HEK293 (cell line): ENCODE results near the gene CROT.
A peak's percentile ranks its signal among the peaks of the same experiment; 100 is the strongest.

Experiments
- CTCF ChIA-PET: fragments of 350-600 bp; formaldehyde crosslinking; extraction: SDS; loops from one replicate; lab custom pipeline; 2021; ENCODE audit warnings: antibody characterized with exemption; lab: Yijun Ruan, JAX
- POLR2A ChIA-PET: fragments of 300-600 bp; formaldehyde crosslinking; extraction: SDS; loops from one replicate; lab custom pipeline; 2020; ENCODE audit warnings: antibody characterized with exemption, inconsistent platforms; lab: Yijun Ruan, JAX
- H3K27ac ChIP-seq: fragments of 200-500 bp; sonication (Bioruptor generic); 2 replicates; pipeline ENCODE4 v1.5.1; 2014; ENCODE audit warnings: low read depth, low read length, control low read depth, inconsistent platforms; ENCODE audit errors: extremely low read depth
- H3K36me3 ChIP-seq, 2 experiments: fragments of 200-500 bp in 1 of 2; sonication (Bioruptor generic) in 1 of 2; 1 replicate in 1 of 2; 2 replicates in 1 of 2; pipeline ENCODE4 v1.5.1; 2014 to 2017; ENCODE audit warnings: inconsistent platforms in 2 of 2, low read length in 2 of 2; ENCODE audit not compliant: control insufficient read depth in 2 of 2, insufficient read depth in 1 of 2
- H3K4me1 ChIP-seq: fragments of 200-500 bp; sonication (Bioruptor generic); 2 replicates; pipeline ENCODE4 v1.5.1; 2014; ENCODE audit warnings: mild to moderate bottlenecking, low read length, inconsistent platforms; ENCODE audit not compliant: control insufficient read depth, insufficient read depth
- H3K4me3 ChIP-seq: 2 replicates; pipeline ENCODE4 v1.5.1; 2011; ENCODE audit warnings: low read depth, mild to moderate bottlenecking, control low read depth, low read length, moderate library complexity
- H3K9me3 ChIP-seq: fragments of 200-500 bp; sonication (Bioruptor generic); 2 replicates; pipeline ENCODE4 v1.5.1; 2014; ENCODE audit warnings: low read depth, low read length, inconsistent platforms; ENCODE audit not compliant: control insufficient read depth, insufficient read depth
- GLIS2 ChIP-seq: fragments of 450-650 bp; formaldehyde crosslinking; IDR thresholded peaks from 2 replicates; pipeline ENCODE4 v1.5.1; 2016; ENCODE audit warnings: missing biosample characterization, missing genetic modification characterization
- HIC1 ChIP-seq: fragments of 450-650 bp; formaldehyde crosslinking; IDR thresholded peaks from 2 replicates; pipeline ENCODE4 v1.5.1; 2016; ENCODE audit warnings: missing biosample characterization, missing genetic modification characterization
- MZF1 ChIP-seq: fragments of 450-650 bp; formaldehyde crosslinking; IDR thresholded peaks from 2 replicates; pipeline ENCODE4 v1.5.1; 2017; ENCODE audit warnings: missing biosample characterization, missing genetic modification characterization, borderline replicate concordance
- PRDM10 ChIP-seq: fragments of 450-650 bp; formaldehyde crosslinking; IDR thresholded peaks from 2 replicates; pipeline ENCODE4 v1.5.1; 2016; ENCODE audit warnings: missing biosample characterization, missing genetic modification characterization
- REPIN1 ChIP-seq: fragments of 450-650 bp; formaldehyde crosslinking; IDR thresholded peaks from 2 replicates; pipeline ENCODE4 v1.5.1; 2017; ENCODE audit warnings: missing biosample characterization, missing genetic modification characterization, low read depth
- SP2 ChIP-seq: fragments of 450-650 bp; formaldehyde crosslinking; IDR thresholded peaks from 2 replicates; pipeline ENCODE4 v1.5.1; 2016; ENCODE audit warnings: missing biosample characterization, missing genetic modification characterization
- YY2 ChIP-seq: fragments of 450-650 bp; formaldehyde crosslinking; IDR thresholded peaks from 2 replicates; pipeline ENCODE4 v1.5.1; 2016; ENCODE audit warnings: missing biosample characterization, missing genetic modification characterization
- ZBTB11 ChIP-seq: fragments of 450-650 bp; formaldehyde crosslinking; conservative IDR thresholded peaks from 2 replicates; pipeline ENCODE4 v1.5.1; 2016; ENCODE audit warnings: low read depth, missing biosample characterization, missing genetic modification characterization
- ZNF133 ChIP-seq: fragments of 450-650 bp; formaldehyde crosslinking; IDR thresholded peaks from 2 replicates; pipeline ENCODE4 v1.5.1; 2016; ENCODE audit warnings: missing biosample characterization, missing genetic modification characterization
- ZNF146 ChIP-seq: fragments of 450-650 bp; formaldehyde crosslinking; IDR thresholded peaks from 2 replicates; pipeline ENCODE4 v1.5.1; 2016; ENCODE audit warnings: missing biosample characterization, missing genetic modification characterization
- ZNF391 ChIP-seq: fragments of 450-650 bp; formaldehyde crosslinking; IDR thresholded peaks from 2 replicates; pipeline ENCODE4 v1.5.1; 2016; ENCODE audit warnings: low read depth, missing biosample characterization, missing genetic modification characterization, borderline replicate concordance
- ZNF513 ChIP-seq: fragments of 450-650 bp; IDR thresholded peaks from 2 replicates; pipeline ENCODE4 v1.5.1; 2018; ENCODE audit warnings: missing biosample characterization, missing genetic modification characterization
- ZNF544 ChIP-seq: fragments of 450-650 bp; formaldehyde crosslinking; IDR thresholded peaks from 2 replicates; pipeline ENCODE4 v1.5.0; 2017; ENCODE audit warnings: missing biosample characterization, missing genetic modification characterization
- ZNF585B ChIP-seq: fragments of 450-650 bp; formaldehyde crosslinking; IDR thresholded peaks from 2 replicates; pipeline ENCODE4 v1.5.1; 2016; ENCODE audit warnings: missing biosample characterization, missing genetic modification characterization
- ZNF621 ChIP-seq: fragments of 450-650 bp; formaldehyde crosslinking; IDR thresholded peaks from 2 replicates; pipeline ENCODE4 v1.5.1; 2017; ENCODE audit warnings: missing biosample characterization, missing genetic modification characterization
- ZNF768 ChIP-seq: fragments of 450-650 bp; formaldehyde crosslinking; IDR thresholded peaks from 2 replicates; pipeline ENCODE4 v1.5.1; 2018; ENCODE audit warnings: missing biosample characterization, mild to moderate bottlenecking, missing genetic modification characterization
- ZNF777 ChIP-seq: fragments of 450-650 bp; formaldehyde crosslinking; IDR thresholded peaks from 2 replicates; pipeline ENCODE4 v1.5.1; 2017; ENCODE audit warnings: missing biosample characterization, missing genetic modification characterization, borderline replicate concordance
- ZNF830 ChIP-seq: fragments of 450-650 bp; IDR thresholded peaks from 2 replicates; pipeline ENCODE4 v1.5.0; 2018; ENCODE audit warnings: missing biosample characterization, missing genetic modification characterization, low read depth, mild to moderate bottlenecking, moderate library complexity
- ZSCAN23 ChIP-seq: fragments of 450-650 bp; formaldehyde crosslinking; IDR thresholded peaks from 2 replicates; pipeline ENCODE4 v1.5.1; 2016; ENCODE audit warnings: missing biosample characterization, missing genetic modification characterization
- TF ChIP-seq, protein P1 (sequence below): fragments of 450-650 bp; formaldehyde crosslinking; IDR thresholded peaks from 2 replicates; pipeline ENCODE4 v1.5.1; 2016; ENCODE audit warnings: missing biosample characterization, missing genetic modification characterization, borderline replicate concordance
- TF ChIP-seq, protein P2 (sequence below): IDR thresholded peaks from 2 replicates; pipeline ENCODE4 v1.6.1; 2011; ENCODE audit warnings: mild to moderate bottlenecking, low read depth, low read length, borderline replicate concordance

The CROT gene

GRCh38 chr7:87330942-87331341 lies 14.5 kb upstream of the CROT start:
- Histone ChIP-seq H3K36me3 (peaks cover 0 to 4% of the 10 kb centered on the region in 2 experiments; a peak in 1 of 3 replicates), H3K4me3 (no peak overlapping the region), H3K27ac (no peak overlapping the region), H3K9me3 (no peaks in the 10 kb centered on the region), H3K4me1 (no peaks in the 10 kb centered on the region)
- ChIA-PET CTCF (interaction anchor here (5.8 kb wide), 1 partner anchor 86 kb away, joined by 27 read pairs; no protein-coding TSS in a partner anchor), POLR2A (no interaction called here)
- TF ChIP-seq ZNF585B (tag by site-specific recombination) (no peak), GLIS2 (no peak), ZNF133 (tag by site-specific recombination) (no peak), ZSCAN23 (tag by site-specific recombination) (no peak), PRDM10 (tag by site-specific recombination) (peak; percentile 34; the same call in 1 of the 2 replicates), SP2 (tag by site-specific recombination) (no peak), ZNF544 (tag by site-specific recombination) (no peak), ZBTB11 (no peak)

GRCh38 chr7:87331687-87332252 lies 13.7 kb upstream of the CROT start:
- ChIA-PET POLR2A (no interaction called here), CTCF (interaction anchor here (0.7 to 1.6 kb wide), 2 partner anchors 19 to 85 kb away, joined by 6 read pairs; no protein-coding TSS in a partner anchor)
- Histone ChIP-seq H3K4me1 (no peaks in the 10 kb centered on the region), H3K27ac (no peak overlapping the region), H3K9me3 (no peaks in the 10 kb centered on the region), H3K36me3 (peaks cover 0 to 4% of the 10 kb centered on the region in 2 experiments; a peak in 1 of 3 replicates), H3K4me3 (no peak overlapping the region)
- TF ChIP-seq REPIN1 = no peak
- no peak for TF ChIP-seq ZNF621
- TF ChIP-seq, protein P1, sequence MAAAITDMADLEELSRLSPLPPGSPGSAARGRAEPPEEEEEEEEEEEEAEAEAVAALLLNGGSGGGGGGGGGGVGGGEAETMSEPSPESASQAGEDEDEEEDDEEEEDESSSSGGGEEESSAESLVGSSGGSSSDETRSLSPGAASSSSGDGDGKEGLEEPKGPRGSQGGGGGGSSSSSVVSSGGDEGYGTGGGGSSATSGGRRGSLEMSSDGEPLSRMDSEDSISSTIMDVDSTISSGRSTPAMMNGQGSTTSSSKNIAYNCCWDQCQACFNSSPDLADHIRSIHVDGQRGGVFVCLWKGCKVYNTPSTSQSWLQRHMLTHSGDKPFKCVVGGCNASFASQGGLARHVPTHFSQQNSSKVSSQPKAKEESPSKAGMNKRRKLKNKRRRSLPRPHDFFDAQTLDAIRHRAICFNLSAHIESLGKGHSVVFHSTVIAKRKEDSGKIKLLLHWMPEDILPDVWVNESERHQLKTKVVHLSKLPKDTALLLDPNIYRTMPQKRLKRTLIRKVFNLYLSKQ = no peak
- TF ChIP-seq, protein P2, sequence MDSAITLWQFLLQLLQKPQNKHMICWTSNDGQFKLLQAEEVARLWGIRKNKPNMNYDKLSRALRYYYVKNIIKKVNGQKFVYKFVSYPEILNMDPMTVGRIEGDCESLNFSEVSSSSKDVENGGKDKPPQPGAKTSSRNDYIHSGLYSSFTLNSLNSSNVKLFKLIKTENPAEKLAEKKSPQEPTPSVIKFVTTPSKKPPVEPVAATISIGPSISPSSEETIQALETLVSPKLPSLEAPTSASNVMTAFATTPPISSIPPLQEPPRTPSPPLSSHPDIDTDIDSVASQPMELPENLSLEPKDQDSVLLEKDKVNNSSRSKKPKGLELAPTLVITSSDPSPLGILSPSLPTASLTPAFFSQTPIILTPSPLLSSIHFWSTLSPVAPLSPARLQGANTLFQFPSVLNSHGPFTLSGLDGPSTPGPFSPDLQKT = no peak
- TF ChIP-seq ZNF391 (tag by site-specific recombination) = no peak
- no peak for TF ChIP-seq ZNF146 (tag by site-specific recombination)
- no peak for TF ChIP-seq MZF1 (tag by site-specific recombination)
- TF ChIP-seq HIC1 (tag by site-specific recombination) = no peak
- no peak for TF ChIP-seq ZNF830
- no peak for TF ChIP-seq ZNF777 (tag by site-specific recombination)
- no peak for TF ChIP-seq ZNF513
- no peak for TF ChIP-seq ZNF768 (tag by site-specific recombination)
- TF ChIP-seq YY2 = no peak
